ENCODE results near the gene GLIPR2.

DNA sequence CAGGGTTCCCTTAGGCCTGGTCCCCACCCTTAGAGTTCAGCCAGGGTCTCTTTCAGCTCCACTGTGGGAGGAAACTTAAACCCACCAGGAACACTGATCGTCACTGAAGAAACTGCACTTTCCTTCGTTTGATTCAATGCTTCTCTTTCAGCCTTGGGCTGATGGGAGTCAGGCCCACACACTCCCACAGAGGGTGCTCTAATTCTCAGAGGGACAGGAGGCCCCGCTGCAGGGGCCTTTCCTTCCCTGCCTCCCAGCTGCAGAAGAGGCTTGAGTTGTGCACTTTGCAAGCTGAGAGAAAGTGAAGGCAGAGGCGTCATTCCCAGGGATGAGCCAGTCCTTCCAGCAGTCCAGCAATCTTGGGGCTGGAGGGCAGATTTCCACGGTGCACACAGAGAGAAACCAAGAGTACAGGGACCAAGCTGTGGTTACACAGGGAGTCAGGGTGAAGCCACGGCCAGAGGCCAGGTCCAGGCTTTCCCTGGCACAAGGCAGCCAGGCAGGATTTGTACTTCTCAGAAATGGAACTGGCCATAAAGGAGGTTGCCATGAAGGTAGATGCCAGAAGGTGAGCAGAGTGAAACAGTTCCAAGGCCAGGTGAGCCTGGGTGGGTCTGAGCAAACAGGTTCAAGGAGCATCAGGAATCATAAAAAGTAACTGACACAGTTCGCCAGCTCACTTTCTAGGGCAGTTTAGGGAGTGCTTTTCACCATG, 10.4 kb upstream of the GLIPR2 start:
- TF ChIP-seq POLR2AphosphoS5 (IDR thresholded peaks at IDR 0.05), result no peak
- TF ChIP-seq, protein P1, sequence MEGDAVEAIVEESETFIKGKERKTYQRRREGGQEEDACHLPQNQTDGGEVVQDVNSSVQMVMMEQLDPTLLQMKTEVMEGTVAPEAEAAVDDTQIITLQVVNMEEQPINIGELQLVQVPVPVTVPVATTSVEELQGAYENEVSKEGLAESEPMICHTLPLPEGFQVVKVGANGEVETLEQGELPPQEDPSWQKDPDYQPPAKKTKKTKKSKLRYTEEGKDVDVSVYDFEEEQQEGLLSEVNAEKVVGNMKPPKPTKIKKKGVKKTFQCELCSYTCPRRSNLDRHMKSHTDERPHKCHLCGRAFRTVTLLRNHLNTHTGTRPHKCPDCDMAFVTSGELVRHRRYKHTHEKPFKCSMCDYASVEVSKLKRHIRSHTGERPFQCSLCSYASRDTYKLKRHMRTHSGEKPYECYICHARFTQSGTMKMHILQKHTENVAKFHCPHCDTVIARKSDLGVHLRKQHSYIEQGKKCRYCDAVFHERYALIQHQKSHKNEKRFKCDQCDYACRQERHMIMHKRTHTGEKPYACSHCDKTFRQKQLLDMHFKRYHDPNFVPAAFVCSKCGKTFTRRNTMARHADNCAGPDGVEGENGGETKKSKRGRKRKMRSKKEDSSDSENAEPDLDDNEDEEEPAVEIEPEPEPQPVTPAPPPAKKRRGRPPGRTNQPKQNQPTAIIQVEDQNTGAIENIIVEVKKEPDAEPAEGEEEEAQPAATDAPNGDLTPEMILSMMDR (IDR thresholded peaks at IDR 0.05), result no peak
